Left forelimb (tissue), 1 donor: ENCODE data around the gene ESPNL.
"Not testable (repeated sequence)": the region's sequence is repeated elsewhere in the genome, so short reads cannot be mapped to it uniquely, and the experiment has no call there.

Source experiments
- DNase-seq: peaks from one replicate; pipeline ENCODE4 v3.0.0-alpha.2; 2018; ENCODE audit warnings: low spot score

ESPNL gene, protein sequence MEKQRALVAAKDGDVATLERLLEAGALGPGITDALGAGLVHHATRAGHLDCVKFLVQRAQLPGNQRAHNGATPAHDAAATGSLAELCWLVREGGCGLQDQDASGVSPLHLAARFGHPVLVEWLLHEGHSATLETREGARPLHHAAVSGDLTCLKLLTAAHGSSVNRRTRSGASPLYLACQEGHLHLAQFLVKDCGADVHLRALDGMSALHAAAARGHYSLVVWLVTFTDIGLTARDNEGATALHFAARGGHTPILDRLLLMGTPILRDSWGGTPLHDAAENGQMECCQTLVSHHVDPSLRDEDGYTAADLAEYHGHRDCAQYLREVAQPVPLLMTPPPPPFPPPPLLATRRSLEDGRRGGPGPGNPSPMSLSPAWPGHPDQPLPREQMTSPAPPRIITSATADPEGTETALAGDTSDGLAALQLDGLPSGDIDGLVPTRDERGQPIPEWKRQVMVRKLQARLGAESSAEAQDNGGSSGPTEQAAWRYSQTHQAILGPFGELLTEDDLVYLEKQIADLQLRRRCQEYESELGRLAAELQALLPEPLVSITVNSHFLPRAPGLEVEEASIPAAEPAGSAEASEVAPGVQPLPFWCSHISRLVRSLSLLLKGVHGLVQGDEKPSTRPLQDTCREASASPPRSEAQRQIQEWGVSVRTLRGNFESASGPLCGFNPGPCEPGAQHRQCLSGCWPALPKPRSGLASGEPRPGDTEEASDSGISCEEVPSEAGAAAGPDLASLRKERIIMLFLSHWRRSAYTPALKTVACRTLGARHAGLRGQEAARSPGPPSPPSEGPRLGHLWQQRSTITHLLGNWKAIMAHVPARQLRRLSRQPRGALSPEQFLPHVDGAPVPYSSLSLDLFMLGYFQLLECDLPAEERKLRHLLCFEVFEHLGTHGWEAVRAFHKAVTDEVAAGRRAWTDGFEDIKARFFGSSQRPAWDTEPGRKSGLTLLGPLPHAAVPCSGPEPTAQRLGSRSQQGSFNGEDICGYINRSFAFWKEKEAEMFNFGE

GRCh38 chr2:238100049-238100820, at the start of gene ESPNL:
ESPNL (plus strand) TSS chr2:238100340; CDS start chr2:238100420, 80 bp downstream.
- peak; percentile 55 for DNase-seq

- DNase-seq = no peak
Observed at GRCh38 chr2:238053191-238053776, 46.9 kb upstream of the ESPNL start.

GRCh38 chr2:238055841-238056240, 44.3 kb upstream of the ESPNL start:
- no peak for DNase-seq

GRCh38 chr2:238057696-238058575, 42.2 kb upstream of the ESPNL start:
- DNase-seq = not testable (repeated sequence)

DNA sequence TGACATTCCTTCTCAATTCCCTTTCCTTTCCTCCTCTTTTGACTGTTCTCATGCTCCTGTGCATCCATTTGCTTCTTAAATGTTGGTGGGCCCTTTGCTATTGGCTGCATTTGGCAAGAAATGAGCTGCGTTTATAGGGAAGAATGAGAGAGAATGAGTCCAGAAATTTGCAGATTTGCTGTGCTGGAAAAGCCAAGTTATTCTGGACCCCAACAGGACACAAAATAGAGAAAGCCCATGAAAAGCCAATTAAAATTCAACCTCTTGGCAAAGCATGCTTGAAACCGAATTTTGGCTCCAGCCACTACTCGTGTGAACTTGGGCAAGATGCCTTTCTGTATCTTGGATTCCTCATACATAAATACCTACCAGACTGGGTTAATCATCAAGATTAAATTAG, 40.6 kb upstream of the ESPNL start:
- DNase-seq = no peak

DNA sequence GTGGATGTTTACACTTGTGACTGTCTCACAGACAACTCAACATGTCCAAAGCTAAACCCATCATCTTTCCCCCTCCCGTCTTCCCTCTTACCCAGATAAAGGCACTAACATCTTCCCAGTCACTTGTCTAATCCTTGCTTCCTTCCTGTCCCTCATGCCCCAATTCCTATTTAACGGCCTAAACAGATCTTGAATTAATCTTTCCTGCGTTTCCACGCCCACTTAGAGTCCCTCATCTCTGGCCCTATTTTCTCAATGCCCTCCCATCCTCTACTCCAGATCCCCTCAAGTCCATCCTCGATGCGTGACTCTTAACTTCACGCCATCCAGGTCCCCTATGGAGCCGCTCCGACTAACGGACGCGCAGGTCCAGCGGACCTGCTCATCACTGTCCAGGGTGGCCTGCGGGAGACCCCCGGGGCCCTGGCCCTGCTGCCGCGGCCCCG, 40.0 kb upstream of the ESPNL start:
- DNase-seq = no peak

DNA sequence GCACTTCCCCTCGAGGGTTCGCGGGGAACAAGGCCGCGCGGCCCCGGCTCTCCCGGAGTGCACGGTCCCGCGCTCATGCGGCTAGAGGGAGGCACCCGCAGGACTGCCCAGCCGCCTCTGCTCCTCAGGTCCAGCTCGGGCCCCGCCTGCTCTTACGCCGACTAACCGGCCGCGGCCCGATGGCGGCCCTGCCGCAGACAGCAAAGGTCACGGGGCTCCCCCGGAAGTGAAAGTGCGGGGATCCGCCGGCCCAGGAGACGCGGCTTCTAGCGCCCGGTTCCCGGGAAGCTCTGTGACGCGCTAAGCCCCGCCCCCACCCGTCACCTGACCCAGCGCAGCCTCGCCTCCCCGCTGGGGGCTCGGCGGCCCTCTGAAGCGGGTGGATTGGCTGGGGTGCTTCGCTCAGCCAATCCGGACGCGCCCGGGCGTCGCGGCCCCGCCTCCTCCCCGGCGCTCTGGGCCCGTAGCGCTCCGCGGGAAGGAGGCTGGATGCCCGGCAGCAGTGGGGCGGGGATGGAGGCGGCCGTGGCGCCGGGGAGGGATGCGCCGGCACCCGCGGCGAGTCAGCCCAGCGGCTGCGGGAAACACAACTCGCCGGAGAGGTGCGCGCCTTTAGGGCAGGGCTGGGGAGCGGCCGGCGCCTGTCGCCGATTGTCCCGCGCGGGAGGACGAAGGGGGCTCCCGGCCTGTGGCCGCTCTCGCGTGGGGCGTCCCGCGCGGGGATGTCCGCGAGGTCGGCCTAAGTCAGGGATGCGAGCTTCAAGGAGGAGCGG, 39.4 kb upstream of the ESPNL start, which contains the start of gene SCLY:
Gene SCLY, plus strand, starts transcription at position 460 of the 773 bp plus-strand sequence. Its CDS starts 54 bp downstream, at position 514.
- peak; percentile 100 for DNase-seq

DNA sequence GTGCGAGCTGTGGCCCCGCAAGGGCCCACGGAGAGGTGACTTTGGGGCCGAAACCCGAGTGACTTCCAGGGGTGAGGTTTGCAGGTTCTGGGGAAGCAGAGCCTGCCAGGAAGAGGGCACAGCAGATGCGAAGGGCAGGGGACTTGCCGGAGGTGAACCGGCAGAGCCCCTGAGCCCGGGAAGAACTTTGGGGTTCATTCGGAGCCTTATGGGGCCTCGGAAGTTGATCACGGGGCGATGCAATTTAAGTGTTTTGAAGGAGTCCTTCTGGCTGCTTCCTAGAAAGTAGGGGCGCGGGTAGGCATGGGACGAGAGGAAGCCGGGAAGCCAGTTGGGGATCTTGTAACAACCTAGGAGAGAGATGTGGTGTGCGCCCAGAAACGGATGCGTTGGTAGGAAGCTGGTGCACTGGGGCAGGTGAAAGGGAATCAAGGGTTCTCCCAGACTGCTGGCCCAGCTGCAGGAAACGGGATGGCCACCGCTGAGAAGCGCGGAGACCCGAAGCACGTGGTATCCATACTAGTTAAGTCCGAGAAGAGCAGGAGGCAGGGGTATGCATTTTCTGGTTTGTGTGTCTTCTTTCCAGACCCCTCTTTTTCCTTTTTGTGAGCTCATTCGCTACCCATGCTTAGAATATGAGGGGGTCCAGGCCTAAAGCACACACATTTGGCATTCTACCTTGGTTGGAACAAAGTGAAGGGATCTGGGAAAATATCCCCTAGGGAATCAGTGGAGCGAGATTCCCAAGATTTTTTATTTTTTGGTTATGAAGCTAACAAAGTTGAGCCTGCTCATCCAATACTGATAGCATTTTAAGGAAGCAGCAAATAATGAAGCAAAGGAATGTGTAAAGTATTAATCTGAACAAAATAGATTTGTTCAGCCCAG, 38.6 kb upstream of the ESPNL start:
- no peak for DNase-seq

DNA sequence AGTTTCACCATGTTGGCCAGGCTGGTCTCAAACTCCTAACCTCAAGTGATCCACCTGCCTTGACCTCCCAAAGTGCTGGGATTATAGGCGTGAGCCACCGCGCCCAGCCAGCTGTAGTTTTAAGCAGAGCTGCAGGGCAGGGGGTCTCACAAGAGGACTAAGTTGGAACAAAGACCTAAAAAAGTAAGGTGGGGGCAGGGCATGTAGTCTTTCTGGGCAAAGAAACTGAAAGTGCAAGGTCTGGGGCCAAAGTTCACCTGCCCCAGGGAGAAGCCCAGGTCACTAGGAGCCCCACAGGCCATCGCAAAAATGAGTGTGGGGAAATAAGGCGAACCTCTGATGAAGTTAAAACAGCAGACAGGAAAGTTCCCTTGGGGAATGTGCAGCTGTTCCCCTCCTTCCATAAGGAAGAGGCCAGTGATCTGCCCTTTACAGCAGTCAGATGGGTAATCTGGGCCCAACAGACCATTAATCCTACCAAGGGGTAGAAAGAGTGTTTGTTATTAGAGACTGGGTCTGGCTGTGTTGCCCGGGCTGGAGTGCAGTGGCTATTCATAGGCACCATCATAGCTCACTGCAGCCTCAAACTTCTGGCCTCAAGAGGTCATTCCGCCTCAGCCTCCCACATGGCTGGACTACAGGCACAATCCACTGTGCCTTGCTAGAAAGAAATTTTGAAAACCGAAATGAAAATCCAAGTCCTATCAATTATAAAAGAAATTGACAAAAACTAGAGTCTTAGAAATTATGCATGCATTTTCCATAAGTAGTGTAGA, 36.5 kb upstream of the ESPNL start:
- no peak for DNase-seq

DNA sequence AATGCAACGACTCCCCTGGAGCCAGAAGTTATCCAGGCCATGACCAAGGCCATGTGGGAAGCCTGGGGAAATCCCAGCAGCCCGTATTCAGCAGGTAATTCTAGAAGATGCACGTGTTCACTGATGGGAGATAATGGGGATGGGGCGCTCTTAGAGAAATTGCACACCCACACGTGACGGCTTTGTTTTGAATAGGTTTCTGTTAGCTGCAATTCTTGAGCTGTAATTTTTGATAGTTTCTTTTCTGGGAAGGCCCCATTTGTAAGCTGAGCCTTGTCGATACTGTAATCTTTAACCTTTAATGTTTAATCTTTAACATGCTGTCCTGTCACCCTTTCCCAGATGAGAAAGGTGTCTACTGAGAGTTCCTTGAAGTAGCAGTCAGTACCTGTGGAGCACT, 35.8 kb upstream of the ESPNL start:
- DNase-seq = no peak

- DNase-seq = no peak
Observed at GRCh38 chr2:238065071-238065846, 34.9 kb upstream of the ESPNL start.

DNA sequence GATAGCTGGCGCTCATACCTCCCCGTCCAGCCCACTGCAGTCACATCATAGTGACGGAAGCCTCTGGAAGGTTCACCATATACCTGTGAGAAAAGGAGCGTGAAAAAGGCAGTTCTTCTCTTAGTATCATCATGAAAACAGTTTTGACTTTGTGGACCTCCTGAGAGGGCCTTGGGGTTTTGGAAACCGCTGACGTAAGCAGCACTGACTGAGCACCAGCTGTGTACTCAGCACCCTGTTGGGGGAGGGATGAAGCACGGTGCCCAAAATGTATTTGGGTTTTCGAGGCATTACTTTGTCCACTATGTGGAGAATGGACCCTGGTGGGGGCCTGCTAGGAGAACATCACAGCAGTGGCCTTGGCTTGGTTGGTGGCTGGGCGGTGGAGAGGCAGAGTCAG, 33.9 kb upstream of the ESPNL start:
- DNase-seq = no peak

DNA sequence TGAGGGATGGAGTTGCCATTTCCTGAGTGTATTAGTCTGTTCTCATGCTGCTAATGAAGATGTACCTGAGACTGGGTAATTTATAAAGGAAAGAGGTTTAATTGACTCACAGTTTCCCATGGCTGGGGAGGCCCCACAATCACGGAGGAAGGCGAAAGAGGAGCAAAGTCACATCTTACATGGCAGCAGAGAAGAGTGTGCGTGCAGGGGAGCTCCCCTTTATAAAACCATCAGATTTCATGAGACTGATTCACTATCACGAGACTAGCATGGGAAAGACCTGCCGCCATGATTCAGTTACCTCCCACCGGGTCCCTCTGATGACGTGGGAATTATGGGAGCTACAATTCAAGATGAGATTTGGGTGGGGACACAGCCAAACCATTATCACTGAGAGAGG, 33.4 kb upstream of the ESPNL start:
- not testable (repeated sequence) for DNase-seq

DNA sequence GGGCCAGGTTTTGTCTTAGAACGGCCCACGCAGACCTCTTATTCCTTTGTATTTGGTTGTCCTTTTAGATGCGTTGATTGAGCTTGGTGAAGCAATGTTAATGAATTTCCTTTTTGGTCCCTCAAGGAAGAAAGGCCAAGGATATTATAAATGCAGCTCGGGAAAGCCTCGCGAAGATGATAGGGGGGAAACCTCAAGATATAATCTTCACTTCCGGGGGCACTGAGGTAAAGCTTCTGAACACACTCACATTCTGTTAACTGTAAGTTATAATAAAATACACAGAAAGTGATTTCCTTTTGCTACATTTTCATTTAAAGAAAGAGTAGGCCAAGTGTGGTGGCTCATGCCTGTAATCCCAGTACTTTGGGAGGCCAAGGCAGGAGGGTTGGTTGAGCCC, 32.2 kb upstream of the ESPNL start:
- no peak for DNase-seq

GRCh38 chr2:238069021-238069709, 31.0 kb upstream of the ESPNL start:
- no peak for DNase-seq

GRCh38 chr2:238069877-238070276, 30.3 kb upstream of the ESPNL start:
- DNase-seq = no peak
